ENCODE results near the gene SEMA5A.

DNA sequence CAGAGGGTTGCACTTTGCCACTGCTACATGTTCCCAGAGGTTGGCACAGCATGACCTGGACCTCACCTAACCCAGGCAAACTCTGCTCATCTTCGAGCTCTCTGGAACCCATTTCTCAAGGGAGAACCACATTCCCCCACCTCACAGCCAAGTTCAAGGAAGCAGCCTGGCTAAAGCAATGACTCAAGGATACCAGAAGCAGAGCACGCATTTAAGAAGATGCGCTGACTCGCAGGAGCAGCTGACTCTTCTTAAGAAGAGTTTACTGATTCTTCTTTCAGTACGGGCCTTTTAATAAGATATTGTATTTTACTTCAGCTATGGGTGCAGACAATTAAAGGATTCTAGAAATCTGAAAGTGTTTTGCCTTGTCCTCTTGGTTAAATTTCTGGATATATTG is 4.1 kb upstream of the SEMA5A start:
- TF ChIP-seq ELF4 (CRISPR knock-in tag; IDR thresholded peaks at IDR 0.05; ENCODE audit: low read depth), result no peak
- no peak for TF ChIP-seq JUN (CRISPR knock-in tag; IDR thresholded peaks at IDR 0.05)
- TF ChIP-seq CTCF (IDR thresholded peaks at IDR 0.05), result no peak
- TF ChIP-seq SP1 (CRISPR knock-in tag; conservative IDR thresholded peaks at IDR 0.05), result no peak
- TF ChIP-seq, protein P1, sequence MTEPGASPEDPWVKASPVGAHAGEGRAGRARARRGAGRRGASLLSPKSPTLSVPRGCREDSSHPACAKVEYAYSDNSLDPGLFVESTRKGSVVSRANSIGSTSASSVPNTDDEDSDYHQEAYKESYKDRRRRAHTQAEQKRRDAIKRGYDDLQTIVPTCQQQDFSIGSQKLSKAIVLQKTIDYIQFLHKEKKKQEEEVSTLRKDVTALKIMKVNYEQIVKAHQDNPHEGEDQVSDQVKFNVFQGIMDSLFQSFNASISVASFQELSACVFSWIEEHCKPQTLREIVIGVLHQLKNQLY (CRISPR knock-in tag; IDR thresholded peaks at IDR 0.05), result no peak
- no peak for TF ChIP-seq CREB1 (CRISPR knock-in tag; IDR thresholded peaks at IDR 0.05)
- no peak for TF ChIP-seq GTF2I (CRISPR knock-in tag; conservative IDR thresholded peaks at IDR 0.05)
- TF ChIP-seq PREB (CRISPR knock-in tag; IDR thresholded peaks at IDR 0.05; ENCODE audit: borderline replicate concordance), result no peak
- TF ChIP-seq SMAD4 (CRISPR knock-in tag; IDR thresholded peaks at IDR 0.05), result no peak
- TF ChIP-seq PRRX2 (CRISPR knock-in tag; IDR thresholded peaks at IDR 0.05), result no peak
- TF ChIP-seq, protein P2, sequence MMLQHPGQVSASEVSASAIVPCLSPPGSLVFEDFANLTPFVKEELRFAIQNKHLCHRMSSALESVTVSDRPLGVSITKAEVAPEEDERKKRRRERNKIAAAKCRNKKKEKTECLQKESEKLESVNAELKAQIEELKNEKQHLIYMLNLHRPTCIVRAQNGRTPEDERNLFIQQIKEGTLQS (CRISPR knock-in tag; conservative IDR thresholded peaks at IDR 0.05), result no peak
- TF ChIP-seq E2F1 (CRISPR knock-in tag; IDR thresholded peaks at IDR 0.05), result no peak
- TF ChIP-seq ZNF121 (CRISPR knock-in tag; IDR thresholded peaks at IDR 0.05), result no peak
- TF ChIP-seq ESRRA (CRISPR knock-in tag; IDR thresholded peaks at IDR 0.05; ENCODE audit: borderline replicate concordance), result no peak

All from WTC11 (cell line).